HG03442 (cell line): ENCODE data around the gene NPIPB8.
"Not testable (repeated sequence)": the region's sequence is repeated elsewhere in the genome, so short reads cannot be mapped to it uniquely, and the experiment has no call there.

ENCODE experiments used
- ATAC-seq: cut with Tn5 transposase; IDR thresholded peaks from one replicate; pipeline ENCODE4 v1.9.1; 2021; ENCODE audit warnings: mild to moderate bottlenecking, moderate library complexity; ENCODE audit not compliant: unreplicated experiment

NPIPB8 gene

DNA sequence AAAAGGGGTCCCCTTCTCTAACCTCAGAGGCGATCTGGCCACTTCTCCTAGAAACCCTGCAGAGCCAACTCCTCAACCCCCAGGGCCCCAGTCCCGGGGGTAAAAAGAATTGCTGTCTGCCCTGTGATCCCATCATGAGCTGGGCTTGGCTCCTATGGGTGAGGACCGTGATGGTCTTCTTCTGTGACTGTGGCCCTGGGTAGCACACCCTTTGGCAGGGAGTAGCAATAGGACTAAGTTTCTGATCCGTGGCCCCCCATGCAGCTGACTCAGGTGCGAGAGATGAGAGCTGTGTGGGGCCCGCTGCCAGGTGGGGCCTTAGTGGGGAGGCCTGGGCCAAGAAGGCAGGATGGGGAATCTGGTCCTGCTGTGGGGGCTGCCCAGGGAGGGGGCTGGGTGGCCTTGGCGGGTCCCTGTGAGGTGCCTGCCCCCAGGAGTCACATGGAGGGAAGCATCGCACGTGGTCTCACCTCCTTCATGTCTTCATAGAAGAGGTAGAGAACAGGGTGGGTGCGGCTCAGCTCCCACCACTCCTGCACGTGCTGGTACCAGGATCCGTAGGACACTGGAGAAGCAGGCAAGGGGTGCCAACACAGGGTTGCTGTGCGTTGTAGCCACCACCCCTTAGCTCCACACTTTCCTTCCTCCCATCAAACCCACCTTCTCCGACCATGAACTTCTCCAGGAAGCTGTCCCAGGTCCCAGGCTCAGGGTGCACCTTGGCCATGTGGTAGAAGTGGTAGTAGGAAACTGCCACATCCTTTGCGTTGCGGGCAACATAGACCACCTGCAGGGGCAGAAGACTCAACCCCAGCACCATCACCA is 31.4 kb upstream of the NPIPB8 start:
- ATAC-seq, result no peak

DNA sequence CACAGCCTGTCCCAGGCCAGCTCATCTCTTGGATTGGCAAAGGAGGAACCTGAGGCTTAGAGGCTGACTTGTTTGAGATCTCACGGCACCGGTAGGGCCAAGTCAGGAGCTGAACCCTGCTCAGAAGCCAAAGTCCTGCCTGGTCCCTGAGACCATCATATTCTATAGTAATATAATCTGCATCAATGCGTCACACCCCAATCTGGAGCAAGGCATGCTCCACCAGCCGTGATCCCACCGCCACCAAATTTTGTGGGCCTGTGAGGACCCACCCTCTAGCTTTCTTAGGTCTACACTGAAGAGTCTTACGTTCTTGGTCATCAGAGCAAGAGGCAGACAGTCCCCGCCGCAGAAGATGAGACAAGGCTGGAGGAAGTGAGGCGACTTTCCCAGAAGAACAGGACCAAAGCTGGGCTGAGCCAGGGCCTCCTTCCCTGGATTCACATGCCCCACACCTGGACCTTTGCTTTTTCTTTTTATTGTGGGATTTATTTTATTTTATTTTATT is 30.7 kb upstream of the NPIPB8 start:
- ATAC-seq, result no peak

DNA sequence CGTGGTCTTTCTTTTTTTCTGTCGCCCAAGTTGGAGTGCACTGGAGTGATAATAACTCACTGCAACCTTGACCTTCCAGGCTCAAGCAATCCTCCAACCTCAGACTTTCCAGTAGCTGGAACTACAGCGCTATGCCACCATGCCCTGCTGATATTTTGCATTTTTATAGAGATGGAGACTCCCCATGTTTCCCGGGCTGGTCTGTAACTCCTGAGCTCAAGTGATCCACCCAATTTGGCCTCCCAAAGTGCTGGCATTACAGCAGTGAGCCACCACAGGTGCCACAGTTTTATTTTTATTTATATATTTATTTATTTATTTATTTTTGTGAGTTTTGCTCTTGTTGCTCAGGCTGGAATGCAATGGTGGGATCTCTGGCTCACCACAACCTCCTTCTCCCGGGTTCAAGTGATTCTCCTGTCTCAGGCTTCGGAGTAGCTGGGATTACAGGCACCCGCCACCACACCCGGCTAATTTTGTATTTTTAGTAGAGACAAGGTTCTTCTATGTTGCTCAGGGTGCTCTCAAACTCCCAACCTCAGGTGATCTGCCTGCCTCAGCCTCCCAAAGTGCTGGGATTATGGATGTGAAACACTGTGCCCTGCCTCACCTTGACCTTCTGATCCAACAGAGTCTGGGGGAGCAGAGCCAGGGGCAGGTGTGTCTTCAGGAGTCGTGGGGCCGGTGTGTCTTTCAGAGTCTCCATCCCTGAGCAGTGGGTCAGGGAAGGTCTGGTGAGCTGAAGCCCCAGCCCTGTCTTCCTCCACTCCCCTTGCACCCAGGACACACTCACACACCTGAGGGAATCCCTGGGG is 30.0 kb upstream of the NPIPB8 start:
- not testable (repeated sequence) for ATAC-seq

DNA sequence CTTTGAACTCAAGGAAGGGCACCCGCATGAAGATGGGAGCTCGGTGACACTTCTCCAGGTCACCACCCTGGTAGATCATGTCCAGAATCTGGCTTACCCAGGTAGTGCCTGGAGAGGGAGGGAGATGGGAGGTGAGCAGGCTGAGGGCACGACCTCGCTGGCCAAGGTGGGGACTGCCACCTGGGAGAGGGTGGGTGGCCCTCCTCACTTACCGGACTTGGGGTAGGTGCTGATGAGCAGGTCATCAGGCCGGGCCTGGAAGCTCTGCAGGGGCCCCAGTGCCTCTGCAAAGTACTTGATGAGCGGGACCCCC is 29.4 kb upstream of the NPIPB8 start:
- ATAC-seq, result not testable (repeated sequence)

DNA sequence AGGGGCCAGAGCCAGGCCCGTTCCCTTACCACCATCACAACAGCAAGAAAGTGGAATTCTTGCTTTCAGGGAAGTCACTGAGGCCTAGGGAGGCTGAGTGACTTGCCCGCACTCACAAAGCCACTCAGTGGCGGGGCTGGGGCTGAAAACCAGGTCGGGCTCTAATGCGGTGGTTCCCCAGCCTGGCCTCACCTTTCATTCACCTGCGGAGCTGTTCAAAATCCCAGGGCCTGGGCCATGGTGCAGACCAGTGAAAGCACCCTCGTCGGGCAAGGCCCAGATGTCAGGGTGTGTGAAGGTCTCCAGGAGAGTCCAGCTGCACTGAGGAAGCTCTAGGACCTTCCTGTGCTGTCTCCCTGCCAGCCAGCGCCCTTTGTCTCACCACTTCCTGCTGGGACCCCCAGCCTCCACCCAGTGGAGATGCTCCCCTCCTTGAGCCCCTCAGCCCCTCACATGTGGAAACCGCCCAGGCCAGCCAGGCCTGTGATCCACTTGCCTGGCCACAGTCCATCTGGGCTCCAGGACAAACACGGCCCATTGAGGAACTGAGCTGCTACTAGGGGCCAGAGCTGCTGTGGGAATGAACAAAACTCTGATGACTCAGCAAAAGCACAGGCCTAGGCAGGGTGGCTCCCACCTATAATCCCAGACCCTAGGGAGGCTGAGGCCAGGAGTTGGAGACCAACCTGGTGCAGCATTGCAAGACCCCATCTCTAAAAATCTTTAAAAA is 28.8 kb upstream of the NPIPB8 start:
- ATAC-seq, result not testable (repeated sequence)

DNA sequence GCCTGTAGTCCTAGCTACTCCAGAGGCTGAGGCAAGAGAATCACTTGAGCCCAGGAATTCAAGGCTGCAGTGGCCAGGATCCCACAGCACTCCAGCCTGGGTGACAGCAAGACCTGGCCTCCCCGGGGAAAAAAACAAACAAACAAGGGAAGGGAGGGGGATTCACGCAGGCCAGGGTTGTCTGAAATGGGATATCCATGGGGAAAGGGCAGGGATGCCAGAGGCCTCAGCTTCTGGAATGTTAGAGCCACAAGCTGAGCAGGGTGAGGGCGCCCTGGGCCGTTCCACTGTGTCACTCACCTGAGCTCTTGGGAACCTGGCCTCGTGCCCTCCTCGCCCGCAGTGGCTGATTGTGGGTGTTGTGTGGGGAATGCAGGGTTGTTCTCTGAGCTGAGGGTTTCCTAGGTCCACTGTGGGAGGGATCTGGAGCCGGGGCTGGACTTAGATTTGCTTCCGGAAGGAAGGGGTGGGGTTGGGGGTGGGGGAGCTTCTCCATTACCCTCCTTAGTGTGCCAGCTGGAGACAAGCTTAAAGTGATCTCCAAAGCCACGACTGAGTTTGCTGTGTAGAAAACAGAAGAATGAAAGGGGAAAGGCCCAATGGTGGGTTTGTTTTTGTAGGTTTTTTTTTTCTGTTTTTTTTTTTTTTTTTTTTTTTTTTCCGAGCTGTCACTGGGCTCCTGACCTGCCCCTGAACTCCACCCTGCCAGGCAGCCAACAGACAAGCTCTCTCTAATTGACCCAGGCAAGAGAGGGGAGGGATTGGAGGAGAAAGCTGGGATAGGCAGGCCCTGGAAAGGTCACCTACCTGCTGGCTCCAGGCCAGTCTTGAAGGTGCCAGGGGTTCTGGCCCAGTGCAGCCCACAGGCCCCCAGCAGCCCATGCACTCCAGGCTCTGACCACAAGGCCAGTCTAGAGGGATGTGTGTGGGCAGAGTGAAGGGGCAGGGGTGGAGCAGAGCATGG is 28.0 kb upstream of the NPIPB8 start, which contains the start of gene SULT1A1:
TSS of gene SULT1A1 (minus strand) at position 414 of the 964 bp plus-strand sequence. CDS start 1,189 bp downstream, outside the sequence.
- no peak for ATAC-seq

DNA sequence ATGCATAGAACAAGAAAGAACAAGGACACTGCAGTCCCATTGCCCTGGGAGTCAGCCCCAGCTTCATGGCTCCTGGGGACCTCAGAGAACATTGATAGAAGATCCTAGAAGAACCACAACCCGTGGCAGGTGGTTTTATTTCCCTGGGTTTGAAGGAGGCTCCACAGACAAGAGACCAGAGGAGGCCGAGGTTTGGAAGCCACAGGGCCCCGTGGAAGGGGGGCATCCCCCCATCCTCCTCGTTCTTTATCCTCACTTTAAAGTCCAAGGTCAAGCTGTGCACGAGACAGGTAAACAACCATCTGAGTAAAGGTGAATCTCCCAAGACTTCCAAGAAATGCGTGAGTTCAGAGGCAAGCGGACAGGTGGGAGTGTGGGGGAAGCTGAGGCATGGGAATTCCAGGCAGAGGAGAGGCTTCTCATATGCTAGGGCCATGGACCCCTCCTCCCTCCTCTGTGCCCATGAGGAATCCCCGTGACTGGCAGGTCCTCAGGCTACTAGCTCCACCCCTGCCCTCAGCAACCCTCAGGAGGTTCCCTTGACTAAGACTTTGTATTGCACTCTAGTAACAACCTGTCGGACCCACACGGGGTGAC is 27.2 kb upstream of the NPIPB8 start:
- no peak for ATAC-seq

- peak; percentile 42 for ATAC-seq
Observed at GRCh38 chr16:28612359-28613280, 25.2 kb upstream of the NPIPB8 start.

GRCh38 chr16:28613912-28614311 is 24.0 kb upstream of the NPIPB8 start:
- ATAC-seq, result not testable (repeated sequence)

DNA sequence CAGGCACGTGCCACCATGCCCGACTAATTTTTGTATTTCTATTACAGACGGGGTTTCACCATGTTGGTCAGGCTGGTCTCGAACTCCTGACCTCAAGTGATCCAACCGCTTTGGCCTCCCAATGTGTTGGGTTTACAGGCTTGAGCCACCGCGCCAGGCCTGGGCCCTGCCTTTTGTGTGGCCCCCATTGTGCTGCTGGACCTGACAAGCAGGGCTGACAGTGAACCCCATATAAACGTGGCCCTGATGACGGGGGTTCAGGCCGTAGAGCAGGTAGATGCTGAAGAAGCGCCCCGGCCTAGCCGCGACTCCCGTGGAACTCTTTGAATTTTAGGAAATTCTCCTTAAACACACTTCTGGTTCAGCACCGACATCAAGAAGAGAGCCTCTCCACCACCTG is 23.3 kb upstream of the NPIPB8 start:
- ATAC-seq, result not testable (repeated sequence)

DNA sequence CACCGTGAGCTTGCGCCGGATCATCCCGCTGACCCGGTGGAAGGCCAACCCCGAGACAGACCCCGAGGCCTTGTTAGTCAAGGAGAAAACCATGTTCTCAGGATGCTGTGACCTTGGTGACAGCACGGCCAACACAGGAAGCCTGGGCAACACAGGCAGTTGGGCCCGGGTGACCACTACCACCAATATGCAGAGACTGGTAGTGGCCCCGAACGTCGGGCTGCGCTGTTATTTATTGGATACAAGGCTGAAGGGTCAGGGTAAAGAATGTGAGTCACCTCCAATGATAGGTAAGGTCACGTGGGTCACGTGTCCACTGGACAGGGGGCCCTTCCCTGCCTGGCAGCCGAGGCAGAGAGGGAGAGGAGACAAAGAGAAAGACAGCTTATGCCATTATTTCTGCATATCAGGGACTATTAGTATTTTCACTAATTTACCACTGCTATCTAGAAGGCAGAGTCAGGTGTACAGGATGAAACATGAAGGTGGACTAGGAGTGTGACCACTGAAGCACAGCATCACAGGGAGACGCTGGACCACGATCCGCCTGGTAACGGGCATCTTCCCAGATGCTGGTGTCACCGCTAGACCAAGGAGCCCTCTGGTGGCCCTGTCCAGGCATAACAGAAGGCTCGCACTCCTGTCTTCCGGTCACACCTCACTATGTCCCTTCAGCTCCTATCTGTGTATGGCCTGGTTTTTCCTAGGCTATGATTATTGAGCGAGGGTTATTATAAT is 22.2 kb upstream of the NPIPB8 start:
- not testable (repeated sequence) for ATAC-seq

- ATAC-seq, result not testable (repeated sequence)
Observed at GRCh38 chr16:28616224-28616577, 21.7 kb upstream of the NPIPB8 start.

GRCh38 chr16:28616636-28617035 is 21.2 kb upstream of the NPIPB8 start:
- no peak for ATAC-seq

GRCh38 chr16:28617874-28618273 is 20.0 kb upstream of the NPIPB8 start:
- no peak for ATAC-seq

DNA sequence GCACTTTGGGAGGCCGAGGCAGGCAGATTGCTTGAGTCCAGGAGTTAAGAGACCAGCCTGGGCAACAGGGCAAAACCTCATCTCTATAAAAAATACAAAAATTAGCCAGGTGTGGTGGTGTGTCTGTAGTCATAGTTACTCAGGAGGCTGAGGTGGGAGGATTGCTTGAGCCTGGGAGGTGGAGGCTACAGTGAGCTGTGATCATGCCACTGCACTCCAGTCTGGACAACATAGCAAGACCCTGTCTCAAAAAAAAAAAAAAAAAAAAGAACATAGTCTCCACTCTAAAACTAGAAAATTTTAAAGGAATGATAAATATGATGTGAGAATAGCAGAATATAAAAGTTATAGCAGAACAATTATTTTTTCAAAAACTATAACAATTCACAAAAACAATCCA is 17.5 kb upstream of the NPIPB8 start:
- not testable (repeated sequence) for ATAC-seq

- ATAC-seq, result no peak
Observed at GRCh38 chr16:28621481-28622155, 16.2 kb upstream of the NPIPB8 start.

GRCh38 chr16:28622532-28623171 is 15.2 kb upstream of the NPIPB8 start:
- not testable (repeated sequence) for ATAC-seq
